Testis (tissue), 3 donors: Measurements from ENCODE around the gene MRPL48. TPM values are rescaled to one million over a fixed set of nuclear protein-coding genes. Genes with fewer than 3 reads are reported as not detected.

Experiments used
- DNase-seq: peaks from one replicate; pipeline ENCODE4 v3.0.0-alpha.2; 2019
- H3K27ac ChIP-seq, 2 donors: fragments of 200-600 bp; sonication (generic); one replicate each; pipeline ENCODE4 v1.5.1; 2019
- H3K27me3 ChIP-seq: fragments of 200-600 bp; sonication (generic); one replicate; pipeline ENCODE4 v1.5.1; 2019
- H3K36me3 ChIP-seq: fragments of 200-600 bp; sonication (generic); one replicate; pipeline ENCODE4 v1.5.1; 2017; ENCODE audit warnings: low read depth; ENCODE audit errors: missing control alignments
- H3K4me1 ChIP-seq: fragments of 200-600 bp; sonication (generic); one replicate; pipeline ENCODE4 v1.5.1; 2019
- H3K4me3 ChIP-seq, 2 donors: fragments of 200-600 bp; sonication (generic); one replicate each; pipeline ENCODE4 v1.5.1; 2017 to 2019
- H3K9me3 ChIP-seq: fragments of 200-600 bp; sonication (generic); one replicate; pipeline ENCODE4 v1.5.1; 2017
- POLR2A ChIP-seq: fragments of 450-650 bp; IDR thresholded peaks from one replicate; pipeline ENCODE4 v1.6.1; 2017; ENCODE audit warnings: antibody characterized with exemption, mild to moderate bottlenecking, moderate library complexity
- WGBS, 2 donors: methylation state at CpG; one replicate each; pipeline ENCODE4 v1.1.5; 2018; 5-methylcytosine and 5-hydroxymethylcytosine counted together
- intact Hi-C: fragments of 100-400 bp; cut with DNase I; formaldehyde crosslinking; loops from one replicate; pipeline ENCODE4 v1.15.1; 2023; ENCODE audit warnings: low total_unique reads
- polyA plus RNA-seq: library from polyadenylated mRNA; stranded (reverse); fragments of 350-450 nt; fragmentation: Illumina TruSeq; extraction: RNeasy Lipid Tissue Mini Kit (QIAGEN cat#74804); gene quantifications from one replicate; pipeline ENCODE4 v1.2.3, GENCODE V29; 2014; ENCODE audit warnings: low read depth, low replicate concordance; ENCODE audit not compliant: insufficient read depth
- total RNA-seq, 2 donors: library from RNA; depleted of rRNA; stranded (reverse); fragments of >200 nt; gene quantifications; one replicate each; pipeline ENCODE4 v1.2.3, GENCODE V29; 2016
- TF ChIP-seq, protein P1 (sequence below), 3 experiments: fragments of 450-650 bp in 2 of 3; fragments of 200-600 bp in 1 of 3; sonication (generic) in 1 of 3; IDR thresholded peaks; one replicate each; pipeline ENCODE4 v1.5.1; 2016 to 2019; ENCODE audit warnings: antibody characterized with exemption in 3 of 3, mild to moderate bottlenecking in 2 of 3, moderate library complexity in 1 of 3

MRPL48 gene
- total and polyA plus RNA-seq, 3 donors from 2014 or later = 9.1 to 16.9 (median 10.7) TPM

DNA sequence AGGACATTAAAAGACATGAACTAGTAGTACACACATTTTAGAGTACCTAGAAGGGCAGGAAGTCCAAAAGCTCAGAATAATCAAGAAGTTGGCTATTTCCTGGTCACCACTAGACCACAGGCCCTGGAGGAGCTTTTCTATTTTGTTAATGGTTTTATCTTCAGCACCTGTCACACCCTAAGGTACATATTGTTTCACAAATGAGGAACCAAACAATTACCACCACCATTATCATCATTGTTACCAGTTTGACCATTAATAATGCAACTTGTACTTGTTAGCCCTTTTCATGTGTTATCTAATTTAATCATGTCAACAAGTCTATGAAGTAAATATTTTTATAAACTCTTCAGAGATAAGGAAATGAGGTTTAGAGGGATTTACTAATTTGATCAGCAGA lies 4.9 kb downstream of the MRPL48 start:
- no peaks in the 10 kb centered on the region for H3K9me3 ChIP-seq
- peaks cover 8% of the 10 kb centered on the region for H3K4me1 ChIP-seq
- DNase-seq = no peak
- no peaks in the 10 kb centered on the region for H3K27me3 ChIP-seq
- H3K27ac ChIP-seq = no peak overlapping the region
- intact Hi-C loops = no loop called here
- H3K4me3 ChIP-seq = no peak overlapping the region
- TF ChIP-seq, protein P1, sequence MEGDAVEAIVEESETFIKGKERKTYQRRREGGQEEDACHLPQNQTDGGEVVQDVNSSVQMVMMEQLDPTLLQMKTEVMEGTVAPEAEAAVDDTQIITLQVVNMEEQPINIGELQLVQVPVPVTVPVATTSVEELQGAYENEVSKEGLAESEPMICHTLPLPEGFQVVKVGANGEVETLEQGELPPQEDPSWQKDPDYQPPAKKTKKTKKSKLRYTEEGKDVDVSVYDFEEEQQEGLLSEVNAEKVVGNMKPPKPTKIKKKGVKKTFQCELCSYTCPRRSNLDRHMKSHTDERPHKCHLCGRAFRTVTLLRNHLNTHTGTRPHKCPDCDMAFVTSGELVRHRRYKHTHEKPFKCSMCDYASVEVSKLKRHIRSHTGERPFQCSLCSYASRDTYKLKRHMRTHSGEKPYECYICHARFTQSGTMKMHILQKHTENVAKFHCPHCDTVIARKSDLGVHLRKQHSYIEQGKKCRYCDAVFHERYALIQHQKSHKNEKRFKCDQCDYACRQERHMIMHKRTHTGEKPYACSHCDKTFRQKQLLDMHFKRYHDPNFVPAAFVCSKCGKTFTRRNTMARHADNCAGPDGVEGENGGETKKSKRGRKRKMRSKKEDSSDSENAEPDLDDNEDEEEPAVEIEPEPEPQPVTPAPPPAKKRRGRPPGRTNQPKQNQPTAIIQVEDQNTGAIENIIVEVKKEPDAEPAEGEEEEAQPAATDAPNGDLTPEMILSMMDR (IDR thresholded peaks at IDR 0.05) = no peak
- no peak for TF ChIP-seq POLR2A
- H3K36me3 ChIP-seq = no peaks in the 10 kb centered on the region

DNA sequence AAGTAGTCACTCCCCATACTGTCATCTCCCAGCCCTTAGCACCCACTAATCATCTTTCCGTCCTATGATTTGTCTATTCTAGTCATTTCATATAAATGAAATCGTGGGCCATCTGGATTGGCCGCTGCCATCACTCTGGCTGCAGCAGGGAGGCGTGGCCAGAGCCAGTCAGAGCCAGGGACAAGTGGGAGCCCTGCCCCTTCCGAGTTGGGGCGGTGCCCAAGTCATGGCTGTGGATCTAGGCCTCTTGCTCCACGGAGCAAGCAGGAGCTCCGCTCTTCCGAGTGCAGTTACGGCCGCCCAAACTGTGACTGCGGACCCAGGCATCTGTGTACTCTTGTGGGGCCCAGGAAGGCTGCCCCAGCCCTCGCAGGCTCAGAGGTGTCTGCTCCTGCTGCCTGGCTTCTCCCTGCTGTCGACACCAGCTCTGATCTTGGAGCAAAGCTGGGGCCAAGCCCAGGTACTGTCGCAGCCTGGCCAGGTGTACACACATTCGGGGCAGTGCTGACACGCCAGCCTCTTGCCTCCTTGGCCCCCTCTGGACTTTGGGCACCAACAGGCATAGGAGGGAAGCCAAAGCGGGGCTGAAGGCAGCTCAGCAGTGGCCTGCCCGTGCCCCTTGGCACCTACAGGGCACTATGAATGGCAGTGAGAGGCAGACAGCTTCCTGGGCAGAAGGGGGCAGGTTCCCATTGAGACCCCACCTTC lies 8.4 kb downstream of the MRPL48 start:
- Histone ChIP-seq H3K36me3 (no peaks in the 10 kb centered on the region), H3K9me3 (no peaks in the 10 kb centered on the region), H3K27me3 (no peaks in the 10 kb centered on the region), H3K4me1 (no peaks in the 10 kb centered on the region), H3K27ac (no peak overlapping the region), H3K4me3 (no peak overlapping the region)
- 81 to 85% methylated on average over 11 to 19 of the region's 19 CpGs for WGBS, 2 donors
- intact Hi-C loops = no loop called here
- no peak for TF ChIP-seq POLR2A
- TF ChIP-seq, protein P1 (IDR thresholded peaks at IDR 0.05) = no peak
- DNase-seq = no peak

- H3K4me3 ChIP-seq = no peak overlapping the region
- intact Hi-C loops = no loop called here
- H3K9me3 ChIP-seq = no peaks in the 10 kb centered on the region
- H3K27ac ChIP-seq = no peak overlapping the region
- no peaks in the 10 kb centered on the region for H3K36me3 ChIP-seq
- WGBS, 2 donors = 86 to 92% methylated on average over 6 to 10 of the region's 10 CpGs
- no peak for DNase-seq
- no peaks in the 10 kb centered on the region for H3K4me1 ChIP-seq
- TF ChIP-seq POLR2A = no peak
- TF ChIP-seq, protein P1 (IDR thresholded peaks at IDR 0.05) = no peak
- no peaks in the 10 kb centered on the region for H3K27me3 ChIP-seq
These were observed 9.8 kb downstream of the MRPL48 start for GRCh38 chr11:73797457-73797856.

DNA sequence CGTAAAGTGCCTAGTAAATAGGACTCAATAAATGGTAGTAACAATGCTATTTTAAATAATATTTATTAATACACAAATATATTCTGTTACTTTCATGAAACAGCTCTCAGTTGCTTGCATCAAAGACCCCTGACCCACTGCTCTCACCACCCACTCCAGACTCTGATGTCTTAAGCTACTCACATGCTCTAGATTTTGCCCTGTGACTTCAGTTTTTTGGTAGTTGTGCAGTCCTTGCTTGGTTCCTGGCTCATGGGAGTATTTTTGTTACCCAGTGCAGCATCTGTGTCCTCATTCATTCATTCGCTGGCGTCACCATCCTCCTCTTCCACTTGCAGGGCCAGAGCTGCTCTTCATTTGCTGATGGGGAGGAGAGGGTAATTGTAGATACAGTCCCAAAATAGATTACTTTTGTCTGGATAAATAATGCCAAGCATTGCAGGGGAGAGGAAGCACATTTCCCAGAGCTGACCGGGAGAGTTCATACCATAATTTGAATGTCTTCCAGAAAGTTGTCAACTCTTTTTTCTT lies 12.7 kb downstream of the MRPL48 start:
- intact Hi-C loops = no loop called here
- DNase-seq = no peak
- H3K4me1 ChIP-seq = no peaks in the 10 kb centered on the region
- H3K9me3 ChIP-seq = no peaks in the 10 kb centered on the region
- H3K4me3 ChIP-seq = no peak overlapping the region
- TF ChIP-seq, protein P1 (IDR thresholded peaks at IDR 0.05) = no peak
- no peak for TF ChIP-seq POLR2A
- H3K27me3 ChIP-seq = no peaks in the 10 kb centered on the region
- no peak overlapping the region for H3K27ac ChIP-seq
- WGBS, 2 donors = 79 to 86% methylated on average over 4 of the region's 4 CpGs
- H3K36me3 ChIP-seq = no peaks in the 10 kb centered on the region

DNA sequence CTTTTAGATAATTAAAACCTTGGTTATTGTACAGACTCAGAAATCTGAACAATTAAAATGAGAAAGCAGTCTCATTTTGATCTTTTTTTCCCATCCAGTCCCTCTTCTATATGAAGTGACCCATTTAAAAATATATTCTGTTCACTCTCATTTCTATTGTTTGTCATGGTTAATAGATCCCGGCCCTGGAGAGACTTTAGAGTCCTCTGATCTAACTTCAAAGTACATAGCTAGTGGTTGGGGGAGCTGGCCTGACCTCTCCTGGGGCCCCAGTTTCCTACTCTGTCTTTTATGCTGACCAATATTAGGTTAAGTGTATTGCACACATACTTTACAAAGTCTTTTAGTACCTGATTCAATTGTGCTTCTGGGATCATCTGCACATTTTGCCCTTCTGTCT lies 13.5 kb downstream of the MRPL48 start:
- H3K4me1 ChIP-seq = no peaks in the 10 kb centered on the region
- no peak overlapping the region for H3K4me3 ChIP-seq
- no peak overlapping the region for H3K27ac ChIP-seq
- no peaks in the 10 kb centered on the region for H3K9me3 ChIP-seq
- TF ChIP-seq POLR2A = no peak
- 81 to 88% methylated on average over 1 of the region's 1 CpG for WGBS, 2 donors
- DNase-seq = no peak
- H3K27me3 ChIP-seq = no peaks in the 10 kb centered on the region
- no peaks in the 10 kb centered on the region for H3K36me3 ChIP-seq
- intact Hi-C loops = no loop called here
